ENCODE data around the gene MYO15B.

DNA sequence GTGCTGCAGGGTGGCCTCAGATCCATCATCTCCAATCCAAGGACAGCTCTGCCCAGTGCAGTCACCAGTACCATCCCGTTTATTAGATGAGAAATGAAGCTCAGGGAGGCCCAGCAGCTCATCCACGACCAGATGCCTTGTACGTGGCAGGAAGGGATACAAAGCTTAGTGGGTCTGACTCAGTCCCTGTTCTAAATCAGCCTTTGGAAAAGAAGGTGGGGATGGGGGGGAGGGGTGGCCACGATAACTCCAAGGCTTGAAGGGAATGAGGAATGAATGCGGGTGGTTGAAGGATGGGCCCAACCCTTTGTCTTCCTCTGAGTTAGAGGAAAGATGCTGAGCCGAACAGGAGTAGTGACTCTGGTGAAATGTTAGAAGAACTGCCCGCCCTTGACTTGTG is 36.3 kb upstream of the MYO15B start:
- TF ChIP-seq, protein P1, sequence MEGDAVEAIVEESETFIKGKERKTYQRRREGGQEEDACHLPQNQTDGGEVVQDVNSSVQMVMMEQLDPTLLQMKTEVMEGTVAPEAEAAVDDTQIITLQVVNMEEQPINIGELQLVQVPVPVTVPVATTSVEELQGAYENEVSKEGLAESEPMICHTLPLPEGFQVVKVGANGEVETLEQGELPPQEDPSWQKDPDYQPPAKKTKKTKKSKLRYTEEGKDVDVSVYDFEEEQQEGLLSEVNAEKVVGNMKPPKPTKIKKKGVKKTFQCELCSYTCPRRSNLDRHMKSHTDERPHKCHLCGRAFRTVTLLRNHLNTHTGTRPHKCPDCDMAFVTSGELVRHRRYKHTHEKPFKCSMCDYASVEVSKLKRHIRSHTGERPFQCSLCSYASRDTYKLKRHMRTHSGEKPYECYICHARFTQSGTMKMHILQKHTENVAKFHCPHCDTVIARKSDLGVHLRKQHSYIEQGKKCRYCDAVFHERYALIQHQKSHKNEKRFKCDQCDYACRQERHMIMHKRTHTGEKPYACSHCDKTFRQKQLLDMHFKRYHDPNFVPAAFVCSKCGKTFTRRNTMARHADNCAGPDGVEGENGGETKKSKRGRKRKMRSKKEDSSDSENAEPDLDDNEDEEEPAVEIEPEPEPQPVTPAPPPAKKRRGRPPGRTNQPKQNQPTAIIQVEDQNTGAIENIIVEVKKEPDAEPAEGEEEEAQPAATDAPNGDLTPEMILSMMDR (IDR thresholded peaks at IDR 0.05; ENCODE audit: extremely low read depth in 1 of 2, insufficient read depth in 1 of 2, low read depth in 1 of 2, low read length in 2 of 2): no peak
- TF ChIP-seq GATA2 (IDR thresholded peaks at IDR 0.05; ENCODE audit: insufficient read depth, insufficient read length, low read depth, low read length) (no peak), POLR2A (IDR thresholded peaks at IDR 0.05; ENCODE audit: low read depth, low read length) (no peak)
